K562 (cell line): ENCODE measurements around the gene EIF5A2. TPM values are rescaled to one million over a fixed set of nuclear protein-coding genes. Genes with fewer than 3 reads are reported as not detected.
A peak's percentile ranks its signal among the peaks of the same experiment; 100 is the strongest.

ENCODE experiments used
- E2F4 ChIP-seq: sonication (generic); formaldehyde crosslinking; IDR thresholded peaks from 2 replicates; pipeline ENCODE4 v1.8.0; 2022; ENCODE audit warnings: mild to moderate bottlenecking, low read depth, missing genetic modification reagents
- NBN ChIP-seq: fragments of 450-650 bp; IDR thresholded peaks from 2 replicates; pipeline ENCODE4 v1.6.1; 2016; ENCODE audit warnings: low read depth, mild to moderate bottlenecking
- NCOA1 ChIP-seq: fragments of 450-650 bp; IDR thresholded peaks from 2 replicates; pipeline ENCODE4 v1.6.1; 2016; ENCODE audit warnings: low read depth
- NR1H2 ChIP-seq: sonication (generic); formaldehyde crosslinking; IDR thresholded peaks from 2 replicates; pipeline ENCODE4 v1.4.0; 2020; ENCODE audit warnings: mild to moderate bottlenecking, missing genetic modification reagents
- POLR2AphosphoS2 ChIP-seq: IDR thresholded peaks from 2 replicates; pipeline ENCODE4 v1.6.1; 2012; ENCODE audit warnings: low read length, improper control_type of control experiment
- SIX5 ChIP-seq, 2 experiments: IDR thresholded peaks; 2 replicates each; pipeline ENCODE4 v1.6.1; 2011; ENCODE audit warnings: low read length in 2 of 2, borderline replicate concordance in 1 of 2, low read depth in 1 of 2, mild to moderate bottlenecking in 1 of 2, moderate library complexity in 1 of 2; ENCODE audit not compliant: insufficient read depth in 1 of 2
- TAF9B ChIP-seq: fragments of 450-650 bp; IDR thresholded peaks from 2 replicates; pipeline ENCODE4 v1.6.1; 2018; ENCODE audit warnings: mild to moderate bottlenecking; ENCODE audit not compliant: partially characterized antibody
- TARDBP ChIP-seq: fragments of 450-650 bp; IDR thresholded peaks from 2 replicates; pipeline ENCODE4 v1.6.1; 2016
- TCFL5 ChIP-seq: fragments of 250-450 bp; sonication (Bioruptor Pico); conservative IDR thresholded peaks from 2 replicates; pipeline ENCODE4 v1.6.1; 2021; ENCODE audit warnings: mild to moderate bottlenecking, moderate library complexity, matching md5 sums
- USF2 ChIP-seq: sonication (generic); formaldehyde crosslinking; IDR thresholded peaks from 2 replicates; pipeline ENCODE4 v1.5.0; 2020; ENCODE audit warnings: missing genetic modification reagents
- YY1 ChIP-seq, 3 experiments: IDR thresholded peaks; 2 replicates each; pipeline ENCODE4 v1.6.1; 2011; ENCODE audit warnings: low read length in 2 of 3, mild to moderate bottlenecking in 2 of 3, moderate library complexity in 2 of 3, borderline replicate concordance in 1 of 3, control low read depth in 1 of 3, low read depth in 1 of 3; ENCODE audit not compliant: insufficient read depth in 3 of 3, insufficient replicate concordance in 2 of 3, control insufficient read depth in 1 of 3, insufficient read length in 1 of 3; ENCODE audit errors: extremely low read depth in 1 of 3
- ZNF121 ChIP-seq: sonication (generic); formaldehyde crosslinking; conservative IDR thresholded peaks from 2 replicates; pipeline ENCODE4 v1.8.0; 2022; ENCODE audit warnings: missing genetic modification reagents
- ZNF609 ChIP-seq: sonication (generic); formaldehyde crosslinking; IDR thresholded peaks from 2 replicates; pipeline ENCODE4 v1.8.1; 2023; ENCODE audit warnings: missing genetic modification reagents, mild to moderate bottlenecking, borderline replicate concordance
- polyA plus RNA-seq, 8 experiments: library from polyadenylated mRNA; depleted of rRNA in 4 of 8; stranded (reverse) in 5 of 8; unstranded in 3 of 8; fragments of >200 nt; fragmentation: Nextera tagmentation in 2 of 8; fragmentation: Illumina TruSeq in 1 of 8; extraction: Ambion mirVana in 2 of 8; extraction: Trizol in 1 of 8; gene quantifications; 2 replicates each; pipeline versions ENCODE4 v1.2.1 to v1.2.3, GENCODE V29; 2011 to 2014; ENCODE audit warnings: inconsistent platforms in 1 of 8, missing spikeins in 1 of 8
- total RNA-seq, 7 experiments: library from RNA; depleted of rRNA in 6 of 7; stranded (reverse); fragments of >200 nt in 6 of 7; fragmentation: Illumina TruSeq in 2 of 7; extraction: Trizol in 2 of 7; gene quantifications; 2 replicates each; pipeline versions ENCODE4 v1.2.1 to v1.2.3, GENCODE V29; 2011 to 2021; ENCODE audit warnings: low replicate concordance in 1 of 7
- TF ChIP-seq, protein P1 (sequence below): fragments of 250-450 bp; sonication (Bioruptor Pico); IDR thresholded peaks from 2 replicates; pipeline ENCODE4 v1.4.0; 2020
- TF ChIP-seq, protein P2 (sequence below): fragments of 450-650 bp; formaldehyde crosslinking; conservative IDR thresholded peaks from 2 replicates; pipeline ENCODE4 v1.4.0; 2022; ENCODE audit warnings: mild to moderate bottlenecking, missing genetic modification characterization

Gene EIF5A2
- total and polyA plus RNA-seq, 9 of the 15 experiments (the other 6 are each of a cell fraction or from before 2014, with no cell fraction given): 3.9 to 18.3 (median 15.9) TPM

DNA sequence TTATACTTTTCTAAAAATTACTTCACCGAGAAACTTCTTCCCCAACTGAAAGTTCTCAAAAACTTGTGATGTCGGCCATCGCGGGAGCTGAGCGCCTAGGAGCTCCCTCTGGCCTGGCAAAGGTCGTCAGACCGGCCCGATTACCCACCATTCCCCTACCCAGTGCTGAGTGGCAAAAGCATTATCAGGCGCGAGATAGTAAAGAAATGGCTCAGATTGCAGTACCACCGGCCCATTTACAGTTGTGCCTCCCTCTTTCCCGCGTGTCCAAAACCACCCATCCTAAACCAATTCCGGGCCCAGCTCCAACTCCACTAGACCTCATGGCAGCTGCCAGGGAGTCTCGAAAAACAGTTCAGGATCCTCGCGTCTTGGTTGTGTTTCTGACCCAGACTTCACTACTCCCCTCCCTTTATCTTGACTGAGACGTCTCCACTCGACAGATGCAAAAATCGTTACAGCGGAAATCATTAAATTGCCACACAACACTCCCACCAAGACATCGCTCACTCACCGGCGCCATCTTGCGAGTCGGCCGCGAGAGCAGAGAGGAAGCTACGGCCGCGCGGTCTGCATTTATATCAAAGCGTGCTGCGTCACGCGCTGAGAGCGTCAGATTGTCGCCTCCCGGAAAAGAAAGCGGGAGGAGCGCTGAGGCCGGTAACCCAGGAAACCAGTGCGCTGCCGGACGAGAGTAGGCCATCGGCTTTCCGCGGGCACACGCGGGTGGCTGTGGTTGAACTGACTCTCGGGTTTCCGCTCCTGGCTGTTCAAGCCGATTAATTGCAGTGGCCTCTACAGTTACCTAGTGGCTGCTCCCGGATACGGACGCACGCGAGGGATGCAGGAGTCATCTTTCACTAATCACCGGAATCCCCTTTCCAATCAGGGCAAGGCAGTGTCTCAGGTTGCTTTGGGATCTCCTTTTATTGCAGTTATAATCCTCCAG, 38.5 kb downstream of the EIF5A2 start, which contains the start of gene RPL22L1 (continued):
- TF ChIP-seq USF2 (peak; percentile 69), NBN (peak; percentile 77; the same call in 1 of the 2 replicates), NR1H2 (CRISPR knock-in tag) (0 out of 2 replicates have a peak, but pooled peaks have one; percentile 67), SIX5 (IDR thresholded peaks at IDR 0.05; ENCODE audit: borderline replicate concordance in 1 of 2, insufficient read depth in 1 of 2, low read depth in 1 of 2, low read length in 2 of 2) (no peak), POLR2AphosphoS2 (peak; percentile 91; the same call in 1 of the 2 replicates), ZNF121 (CRISPR knock-in tag) (0 out of 2 replicates have a peak, but pooled peaks have one; percentile 31), ZNF609 (CRISPR knock-in tag) (peak; percentile 95; the same call in 1 of the 2 replicates), TARDBP (0 out of 2 replicates have a peak, but pooled peaks have one; percentile 30), YY1 (IDR thresholded peaks at IDR 0.05; ENCODE audit: borderline replicate concordance in 1 of 3, control insufficient read depth in 1 of 3, extremely low read depth in 1 of 3, insufficient read depth in 3 of 3, insufficient read length in 1 of 3, insufficient replicate concordance in 2 of 3, low read depth in 1 of 3, low read length in 2 of 3) (peak; percentile 82 to 95 (median 92)), E2F4 (CRISPR knock-in tag) (no peak), NCOA1 (peak; percentile 59), TAF9B (peak; percentile 94), TCFL5 (CRISPR knock-in tag) (0 out of 2 replicates have a peak, but pooled peaks have one; percentile 12)
- TF ChIP-seq, protein P1, sequence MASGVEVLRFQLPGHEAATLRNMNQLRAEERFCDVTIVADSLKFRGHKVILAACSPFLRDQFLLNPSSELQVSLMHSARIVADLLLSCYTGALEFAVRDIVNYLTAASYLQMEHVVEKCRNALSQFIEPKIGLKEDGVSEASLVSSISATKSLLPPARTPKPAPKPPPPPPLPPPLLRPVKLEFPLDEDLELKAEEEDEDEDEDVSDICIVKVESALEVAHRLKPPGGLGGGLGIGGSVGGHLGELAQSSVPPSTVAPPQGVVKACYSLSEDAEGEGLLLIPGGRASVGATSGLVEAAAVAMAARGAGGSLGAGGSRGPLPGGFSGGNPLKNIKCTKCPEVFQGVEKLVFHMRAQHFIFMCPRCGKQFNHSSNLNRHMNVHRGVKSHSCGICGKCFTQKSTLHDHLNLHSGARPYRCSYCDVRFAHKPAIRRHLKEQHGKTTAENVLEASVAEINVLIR (CRISPR knock-in tag): peak; percentile 77
- TF ChIP-seq, protein P2, sequence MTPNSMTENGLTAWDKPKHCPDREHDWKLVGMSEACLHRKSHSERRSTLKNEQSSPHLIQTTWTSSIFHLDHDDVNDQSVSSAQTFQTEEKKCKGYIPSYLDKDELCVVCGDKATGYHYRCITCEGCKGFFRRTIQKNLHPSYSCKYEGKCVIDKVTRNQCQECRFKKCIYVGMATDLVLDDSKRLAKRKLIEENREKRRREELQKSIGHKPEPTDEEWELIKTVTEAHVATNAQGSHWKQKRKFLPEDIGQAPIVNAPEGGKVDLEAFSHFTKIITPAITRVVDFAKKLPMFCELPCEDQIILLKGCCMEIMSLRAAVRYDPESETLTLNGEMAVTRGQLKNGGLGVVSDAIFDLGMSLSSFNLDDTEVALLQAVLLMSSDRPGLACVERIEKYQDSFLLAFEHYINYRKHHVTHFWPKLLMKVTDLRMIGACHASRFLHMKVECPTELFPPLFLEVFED: peak; percentile 73
